ENCODE data around the gene ANXA11.

- TF ChIP-seq E2F6 (IDR thresholded peaks at IDR 0.05; ENCODE audit: borderline replicate concordance, low read depth), result peak; percentile 22; the same call in 1 of the 2 replicates
- TF ChIP-seq, protein P1, sequence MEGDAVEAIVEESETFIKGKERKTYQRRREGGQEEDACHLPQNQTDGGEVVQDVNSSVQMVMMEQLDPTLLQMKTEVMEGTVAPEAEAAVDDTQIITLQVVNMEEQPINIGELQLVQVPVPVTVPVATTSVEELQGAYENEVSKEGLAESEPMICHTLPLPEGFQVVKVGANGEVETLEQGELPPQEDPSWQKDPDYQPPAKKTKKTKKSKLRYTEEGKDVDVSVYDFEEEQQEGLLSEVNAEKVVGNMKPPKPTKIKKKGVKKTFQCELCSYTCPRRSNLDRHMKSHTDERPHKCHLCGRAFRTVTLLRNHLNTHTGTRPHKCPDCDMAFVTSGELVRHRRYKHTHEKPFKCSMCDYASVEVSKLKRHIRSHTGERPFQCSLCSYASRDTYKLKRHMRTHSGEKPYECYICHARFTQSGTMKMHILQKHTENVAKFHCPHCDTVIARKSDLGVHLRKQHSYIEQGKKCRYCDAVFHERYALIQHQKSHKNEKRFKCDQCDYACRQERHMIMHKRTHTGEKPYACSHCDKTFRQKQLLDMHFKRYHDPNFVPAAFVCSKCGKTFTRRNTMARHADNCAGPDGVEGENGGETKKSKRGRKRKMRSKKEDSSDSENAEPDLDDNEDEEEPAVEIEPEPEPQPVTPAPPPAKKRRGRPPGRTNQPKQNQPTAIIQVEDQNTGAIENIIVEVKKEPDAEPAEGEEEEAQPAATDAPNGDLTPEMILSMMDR (IDR thresholded peaks at IDR 0.05), result no peak
- TF ChIP-seq BCL3 (IDR thresholded peaks at IDR 0.05), result peak; percentile 91
- TF ChIP-seq, protein P2, sequence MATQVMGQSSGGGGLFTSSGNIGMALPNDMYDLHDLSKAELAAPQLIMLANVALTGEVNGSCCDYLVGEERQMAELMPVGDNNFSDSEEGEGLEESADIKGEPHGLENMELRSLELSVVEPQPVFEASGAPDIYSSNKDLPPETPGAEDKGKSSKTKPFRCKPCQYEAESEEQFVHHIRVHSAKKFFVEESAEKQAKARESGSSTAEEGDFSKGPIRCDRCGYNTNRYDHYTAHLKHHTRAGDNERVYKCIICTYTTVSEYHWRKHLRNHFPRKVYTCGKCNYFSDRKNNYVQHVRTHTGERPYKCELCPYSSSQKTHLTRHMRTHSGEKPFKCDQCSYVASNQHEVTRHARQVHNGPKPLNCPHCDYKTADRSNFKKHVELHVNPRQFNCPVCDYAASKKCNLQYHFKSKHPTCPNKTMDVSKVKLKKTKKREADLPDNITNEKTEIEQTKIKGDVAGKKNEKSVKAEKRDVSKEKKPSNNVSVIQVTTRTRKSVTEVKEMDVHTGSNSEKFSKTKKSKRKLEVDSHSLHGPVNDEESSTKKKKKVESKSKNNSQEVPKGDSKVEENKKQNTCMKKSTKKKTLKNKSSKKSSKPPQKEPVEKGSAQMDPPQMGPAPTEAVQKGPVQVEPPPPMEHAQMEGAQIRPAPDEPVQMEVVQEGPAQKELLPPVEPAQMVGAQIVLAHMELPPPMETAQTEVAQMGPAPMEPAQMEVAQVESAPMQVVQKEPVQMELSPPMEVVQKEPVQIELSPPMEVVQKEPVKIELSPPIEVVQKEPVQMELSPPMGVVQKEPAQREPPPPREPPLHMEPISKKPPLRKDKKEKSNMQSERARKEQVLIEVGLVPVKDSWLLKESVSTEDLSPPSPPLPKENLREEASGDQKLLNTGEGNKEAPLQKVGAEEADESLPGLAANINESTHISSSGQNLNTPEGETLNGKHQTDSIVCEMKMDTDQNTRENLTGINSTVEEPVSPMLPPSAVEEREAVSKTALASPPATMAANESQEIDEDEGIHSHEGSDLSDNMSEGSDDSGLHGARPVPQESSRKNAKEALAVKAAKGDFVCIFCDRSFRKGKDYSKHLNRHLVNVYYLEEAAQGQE (IDR thresholded peaks at IDR 0.05), result no peak
- TF ChIP-seq KDM1A (IDR thresholded peaks at IDR 0.05; ENCODE audit: low read depth), result no peak
- no peak for TF ChIP-seq SREBF2 (IDR thresholded peaks at IDR 0.05)
- TF ChIP-seq SMC3 (IDR thresholded peaks at IDR 0.05), result no peak
Measured at GRCh38 chr10:80205477-80206276, at the start of gene ANXA11.

All from A549 (cell line).